Uterus (tissue), 4 donors: ENCODE results near the gene HOXA9. TPM values are rescaled to one million over a fixed set of nuclear protein-coding genes. Genes with fewer than 3 reads are reported as not detected.

Experiments used
- DNase-seq, 2 donors: peaks; one replicate each; pipeline ENCODE4 v3.0.0-alpha.2; 2019 to 2020
- H3K27ac ChIP-seq, 2 donors: fragments of 200-600 bp; sonication (generic); 1 replicate in 1 of 2; 2 replicates in 1 of 2; pipeline ENCODE4 v1.5.1; 2016 to 2018
- H3K27me3 ChIP-seq, 2 donors: fragments of 200-600 bp; sonication (generic); one replicate each; pipeline ENCODE4 v1.5.1; 2018 to 2019; ENCODE audit warnings: control low read depth in 1 of 2
- H3K36me3 ChIP-seq, 2 donors: fragments of 200-600 bp; sonication (generic); one replicate each; pipeline ENCODE4 v1.5.1; 2019; ENCODE audit warnings: control low read depth in 1 of 2
- H3K4me1 ChIP-seq, 2 donors: fragments of 200-600 bp; sonication (generic); one replicate each; pipeline ENCODE4 v1.5.1; 2018 to 2019; ENCODE audit warnings: control low read depth in 1 of 2
- H3K4me3 ChIP-seq, 2 donors: fragments of 200-600 bp; sonication (generic); 1 replicate in 1 of 2; 2 replicates in 1 of 2; pipeline ENCODE4 v1.5.1; 2018 to 2019; ENCODE audit warnings: mild to moderate bottlenecking in 1 of 2
- H3K9me3 ChIP-seq, 2 donors: fragments of 200-600 bp; sonication (generic); one replicate each; pipeline ENCODE4 v1.5.1; 2019; ENCODE audit warnings: control low read depth in 1 of 2
- POLR2A ChIP-seq, 2 donors: fragments of 450-650 bp; IDR thresholded peaks; one replicate each; pipeline ENCODE4 v1.6.1; 2016; ENCODE audit warnings: antibody characterized with exemption in 2 of 2, mild to moderate bottlenecking in 1 of 2, moderate library complexity in 1 of 2
- intact Hi-C: fragments of 100-400 bp; cut with DNase I; formaldehyde crosslinking; loops from one replicate; pipeline ENCODE4 v1.15.1; 2023; ENCODE audit warnings: low total_unique reads
- total RNA-seq, 4 donors: library from RNA; depleted of rRNA in 3 of 4; stranded (reverse); fragments of >200 nt in 3 of 4; gene quantifications; one replicate each; pipeline versions ENCODE4 v1.1.0 to v1.2.4, GENCODE V29; 2014 to 2023
- TF ChIP-seq, protein P1 (sequence below), 4 experiments: fragments of 200-600 bp in 2 of 4; fragments of 450-650 bp in 2 of 4; sonication (generic) in 2 of 4; IDR thresholded peaks; one replicate each; pipeline ENCODE4 v1.5.1; 2016 to 2019; ENCODE audit warnings: antibody characterized with exemption in 4 of 4, mild to moderate bottlenecking in 2 of 4, moderate library complexity in 1 of 4
- donor health status: DM: yes; HTN: yes; CAD: no.

The HOXA9 gene
- total RNA-seq, 4 donors from 2014 or later, result 2.3 to 26.4 (median 22.4) TPM

- no peaks in the 10 kb centered on the region for H3K36me3 ChIP-seq
- peaks cover 0 to 5% of the 10 kb centered on the region in 2 donors for H3K4me1 ChIP-seq
- DNase-seq, result no peak
- TF ChIP-seq POLR2A (IDR thresholded peaks at IDR 0.05), result no peak
- TF ChIP-seq, protein P1, sequence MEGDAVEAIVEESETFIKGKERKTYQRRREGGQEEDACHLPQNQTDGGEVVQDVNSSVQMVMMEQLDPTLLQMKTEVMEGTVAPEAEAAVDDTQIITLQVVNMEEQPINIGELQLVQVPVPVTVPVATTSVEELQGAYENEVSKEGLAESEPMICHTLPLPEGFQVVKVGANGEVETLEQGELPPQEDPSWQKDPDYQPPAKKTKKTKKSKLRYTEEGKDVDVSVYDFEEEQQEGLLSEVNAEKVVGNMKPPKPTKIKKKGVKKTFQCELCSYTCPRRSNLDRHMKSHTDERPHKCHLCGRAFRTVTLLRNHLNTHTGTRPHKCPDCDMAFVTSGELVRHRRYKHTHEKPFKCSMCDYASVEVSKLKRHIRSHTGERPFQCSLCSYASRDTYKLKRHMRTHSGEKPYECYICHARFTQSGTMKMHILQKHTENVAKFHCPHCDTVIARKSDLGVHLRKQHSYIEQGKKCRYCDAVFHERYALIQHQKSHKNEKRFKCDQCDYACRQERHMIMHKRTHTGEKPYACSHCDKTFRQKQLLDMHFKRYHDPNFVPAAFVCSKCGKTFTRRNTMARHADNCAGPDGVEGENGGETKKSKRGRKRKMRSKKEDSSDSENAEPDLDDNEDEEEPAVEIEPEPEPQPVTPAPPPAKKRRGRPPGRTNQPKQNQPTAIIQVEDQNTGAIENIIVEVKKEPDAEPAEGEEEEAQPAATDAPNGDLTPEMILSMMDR (IDR thresholded peaks at IDR 0.05), result no peak
- H3K9me3 ChIP-seq, result no peaks in the 10 kb centered on the region
- H3K27ac ChIP-seq, result no peak overlapping the region
- H3K4me3 ChIP-seq, result no peak overlapping the region
- intact Hi-C loops, result no loop called here
- H3K27me3 ChIP-seq, result peaks cover 15 to 48% of the 10 kb centered on the region in 2 donors
These were observed 42.1 kb upstream of the HOXA9 start for GRCh38 chr7:27207348-27207985.

- peaks cover 0 to 2% of the 10 kb centered on the region in 2 donors for H3K4me1 ChIP-seq
- no peak overlapping the region for H3K27ac ChIP-seq
- TF ChIP-seq POLR2A (IDR thresholded peaks at IDR 0.05), result no peak
- intact Hi-C loops, result no loop called here
- no peak for DNase-seq
- H3K9me3 ChIP-seq, result no peaks in the 10 kb centered on the region
- peaks cover 26 to 60% of the 10 kb centered on the region in 2 donors for H3K27me3 ChIP-seq
- no peak overlapping the region for H3K4me3 ChIP-seq
- H3K36me3 ChIP-seq, result no peaks in the 10 kb centered on the region
These were observed 40.3 kb upstream of the HOXA9 start for GRCh38 chr7:27205325-27206280.

DNA sequence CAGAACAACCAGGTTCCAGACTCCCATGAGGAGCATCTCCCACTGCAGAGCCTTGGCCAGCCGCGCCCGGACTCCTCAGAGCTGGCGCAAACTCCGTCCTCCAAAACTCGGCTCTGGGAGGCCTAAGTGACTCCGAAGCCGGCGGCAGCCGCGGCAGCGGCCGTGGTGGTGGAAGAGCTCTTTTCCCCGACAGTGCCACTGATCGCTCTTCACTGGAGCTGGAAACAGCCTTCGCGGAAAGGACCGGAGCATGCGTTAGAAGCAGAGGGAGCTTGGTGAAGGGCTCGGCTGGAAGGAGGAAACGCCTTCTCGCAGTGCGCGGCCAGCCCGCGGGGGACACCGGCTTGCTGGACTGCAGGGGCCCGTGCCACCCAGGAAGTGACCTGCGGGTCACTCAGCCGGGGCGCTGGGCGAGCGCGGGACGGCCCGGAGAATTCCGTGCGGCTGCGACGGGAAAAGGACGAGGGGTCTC is 39.5 kb upstream of the HOXA9 start:
- DNase-seq, result no peak
- no peaks in the 10 kb centered on the region for H3K9me3 ChIP-seq
- intact Hi-C loops, result no loop called here
- no peak overlapping the region for H3K27ac ChIP-seq
- no peak for TF ChIP-seq POLR2A (IDR thresholded peaks at IDR 0.05)
- TF ChIP-seq, protein P1 (IDR thresholded peaks at IDR 0.05), result no peak
- no peak overlapping the region for H3K4me3 ChIP-seq
- H3K27me3 ChIP-seq, result peaks cover 26 to 63% of the 10 kb centered on the region in 2 donors
- H3K4me1 ChIP-seq, result peaks cover 0 to 5% of the 10 kb centered on the region in 2 donors
- no peaks in the 10 kb centered on the region for H3K36me3 ChIP-seq

DNA sequence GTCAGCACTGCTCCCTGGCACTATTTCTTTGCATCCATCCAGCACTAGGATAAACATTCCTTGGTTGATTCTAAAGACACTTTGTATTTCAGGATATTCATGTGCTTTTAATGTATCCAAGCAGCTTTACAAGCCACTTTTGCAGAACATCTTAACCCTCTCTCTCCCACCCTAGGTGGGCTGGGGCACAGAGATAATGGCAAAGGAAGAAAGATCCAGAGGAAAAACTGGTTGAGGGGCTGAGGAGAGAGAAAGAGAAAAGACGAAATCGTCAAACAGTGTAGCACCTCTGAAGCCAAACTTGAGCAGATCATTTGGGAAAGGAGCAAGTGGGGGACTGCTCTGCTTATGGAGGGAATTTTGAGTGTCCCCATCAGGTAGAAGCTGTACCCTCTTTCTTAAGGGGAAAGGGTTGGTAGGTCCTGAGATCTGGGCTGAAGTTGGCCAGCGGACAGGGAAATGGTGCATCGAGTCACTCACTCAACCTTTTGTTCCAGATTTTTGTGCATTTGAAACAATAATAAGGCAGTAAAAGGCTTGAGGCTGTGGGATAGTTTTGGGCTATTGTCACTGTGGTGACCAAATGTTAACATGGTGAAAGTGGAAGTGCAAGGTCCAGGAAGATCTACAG is 38.7 kb upstream of the HOXA9 start:
- H3K4me1 ChIP-seq, result peaks cover 0 to 10% of the 10 kb centered on the region in 2 donors
- no peaks in the 10 kb centered on the region for H3K9me3 ChIP-seq
- intact Hi-C loops, result no loop called here
- H3K4me3 ChIP-seq, result no peak overlapping the region
- DNase-seq, result no peak
- TF ChIP-seq, protein P1 (IDR thresholded peaks at IDR 0.05), result no peak
- no peak for TF ChIP-seq POLR2A (IDR thresholded peaks at IDR 0.05)
- peaks cover 29 to 64% of the 10 kb centered on the region in 2 donors for H3K27me3 ChIP-seq
- no peaks in the 10 kb centered on the region for H3K36me3 ChIP-seq
- no peak overlapping the region for H3K27ac ChIP-seq

DNA sequence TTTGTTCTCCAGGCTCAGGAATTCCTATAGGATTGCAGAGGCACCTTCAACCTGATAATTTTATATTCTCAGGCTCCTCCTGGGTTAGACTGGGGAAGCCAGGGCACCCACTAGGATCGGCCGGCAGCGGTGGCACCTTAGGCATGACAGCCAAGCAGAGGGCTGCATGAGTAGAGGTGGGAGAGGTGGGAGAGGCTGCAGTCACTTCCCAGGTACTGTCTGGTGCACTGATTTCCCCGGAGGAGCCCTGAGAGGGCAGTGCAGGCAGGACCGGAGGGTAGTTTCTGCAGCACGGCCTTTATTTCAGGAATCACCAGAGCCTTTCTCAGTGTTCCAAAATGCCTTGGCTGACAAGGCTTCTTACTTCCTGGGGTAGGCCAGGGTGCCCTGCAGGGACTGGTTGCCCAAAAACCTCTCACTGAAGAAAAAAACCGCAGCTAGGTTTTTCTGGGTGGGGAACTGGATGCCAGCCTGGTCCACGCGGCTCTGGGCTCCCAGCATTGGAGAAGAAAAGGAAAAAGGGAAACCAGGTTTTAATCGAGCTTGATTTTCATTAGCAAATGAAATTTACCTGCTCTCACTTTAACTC is 38.1 kb upstream of the HOXA9 start:
- H3K27me3 ChIP-seq, result peaks cover 35 to 70% of the 10 kb centered on the region in 2 donors
- H3K9me3 ChIP-seq, result no peaks in the 10 kb centered on the region
- DNase-seq, result no peak
- H3K27ac ChIP-seq, result no peak overlapping the region
- no peak overlapping the region for H3K4me3 ChIP-seq
- TF ChIP-seq, protein P1 (IDR thresholded peaks at IDR 0.05), result no peak
- TF ChIP-seq POLR2A (IDR thresholded peaks at IDR 0.05), result no peak
- H3K4me1 ChIP-seq, result peaks cover 0 to 11% of the 10 kb centered on the region in 2 donors
- no peaks in the 10 kb centered on the region for H3K36me3 ChIP-seq
- intact Hi-C loops, result no loop called here
